GM10248 (cell line): Measurements from ENCODE around the gene PROCR.
A peak's percentile ranks its signal among the peaks of the same experiment; 100 is the strongest.

Experiments
- CTCF ChIA-PET: fragments of 300-600 bp; sonication (Branson Sonifier 250); formaldehyde crosslinking; extraction: SDS; loops from one replicate; lab custom pipeline; 2021; ENCODE audit warnings: antibody characterized with exemption; lab: Yijun Ruan, JAX
- POLR2A ChIA-PET: fragments of 350-650 bp; sonication (Branson Sonifier 250); formaldehyde crosslinking; extraction: SDS; loops from one replicate; lab custom pipeline; 2020; ENCODE audit warnings: antibody characterized with exemption; lab: Yijun Ruan, JAX
- DNase-seq: peaks from one replicate; pipeline ENCODE4 v3.0.0; 2012; ENCODE audit errors: extremely low spot score
- CTCF ChIP-seq: IDR thresholded peaks from 2 replicates; pipeline ENCODE4 v1.5.1; 2012; ENCODE audit warnings: mild to moderate bottlenecking, low read depth; ENCODE audit errors: extremely low read depth, missing control alignments, control extremely low read depth

PROCR gene

GRCh38 chr20:35207950-35208611, 36.2 kb downstream of the PROCR start:
- DNase-seq: peak; percentile 67
- TF ChIP-seq CTCF: peak; percentile 62
- ChIA-PET POLR2A (no interaction called here), CTCF (interaction anchor here (0.7 to 4.0 kb wide), 14 partner anchors 9 to 377 kb away, joined by 3 to 38 read pairs (median 5); partner anchors contain the start of gene EDEM2)

- CTCF ChIA-PET: interaction anchor here (1.1 to 2.3 kb wide), 2 partner anchors 26 to 68 kb away, joined by 3 to 5 read pairs; no protein-coding TSS in a partner anchor
- TF ChIP-seq CTCF: no peak
- POLR2A ChIA-PET: interaction anchor here (0.6 kb wide), 1 partner anchor 44 kb away, joined by 5 read pairs; no protein-coding TSS in a partner anchor
- no peak for DNase-seq
Observed at GRCh38 chr20:35215066-35215956, 43.4 kb downstream of the PROCR start.

- DNase-seq: no peak
- POLR2A ChIA-PET: no interaction called here
- TF ChIP-seq CTCF: no peak
- CTCF ChIA-PET: interaction anchor here (1.0 to 2.3 kb wide), 3 partner anchors 8 to 25 kb away, joined by 4 to 5 read pairs (median 4); no protein-coding TSS in a partner anchor
Observed at GRCh38 chr20:35216541-35216940, 44.7 kb downstream of the PROCR start.

- ChIA-PET POLR2A (no interaction called here), CTCF (interaction anchor here (1.1 to 1.5 kb wide), 2 partner anchors 15 to 104 kb away, joined by 3 read pairs; no protein-coding TSS in a partner anchor)
- TF ChIP-seq CTCF: no peak
- DNase-seq: no peak
Observed at GRCh38 chr20:35223941-35224340, 52.1 kb downstream of the PROCR start.

GRCh38 chr20:35224536-35224935, 52.7 kb downstream of the PROCR start:
- TF ChIP-seq CTCF: no peak
- ChIA-PET CTCF (interaction anchor here (1.1 to 1.5 kb wide), 2 partner anchors 15 to 105 kb away, joined by 3 read pairs; no protein-coding TSS in a partner anchor), POLR2A (no interaction called here)
- DNase-seq: no peak
